ENCODE data around the gene ALDH1A2.
"Not testable (repeated sequence)": the region's sequence is repeated elsewhere in the genome, so short reads cannot be mapped to it uniquely, and the experiment has no call there.

The ALDH1A2 gene

GRCh38 chr15:58042006-58042405 is 23.5 kb downstream of the ALDH1A2 start:
- DNase-seq (ENCODE audit: low read depth in 3 of 3), result no peak

- DNase-seq (ENCODE audit: low read depth in 3 of 3), result no peak
These were observed 25.4 kb downstream of the ALDH1A2 start for GRCh38 chr15:58040150-58040549.

- DNase-seq (ENCODE audit: low read depth in 3 of 3), result no peak
These were observed 26.2 kb downstream of the ALDH1A2 start for GRCh38 chr15:58039079-58040035.

GRCh38 chr15:58038426-58039078 is 27.0 kb downstream of the ALDH1A2 start:
- no peak for DNase-seq (ENCODE audit: low read depth in 3 of 3)

- DNase-seq (ENCODE audit: low read depth in 3 of 3), result no peak
These were observed 27.7 kb downstream of the ALDH1A2 start for GRCh38 chr15:58037723-58038301.

- no peak for DNase-seq (ENCODE audit: low read depth in 3 of 3)
These were observed 28.9 kb downstream of the ALDH1A2 start for GRCh38 chr15:58036579-58036978.

GRCh38 chr15:58028392-58028791 is 37.1 kb downstream of the ALDH1A2 start:
- not testable (repeated sequence) for DNase-seq (ENCODE audit: low read depth in 3 of 3)

- DNase-seq (ENCODE audit: low read depth in 3 of 3), result no peak
These were observed 39.0 kb downstream of the ALDH1A2 start for GRCh38 chr15:58026552-58026951.

- no peak for DNase-seq (ENCODE audit: low read depth in 3 of 3)
These were observed 39.5 kb downstream of the ALDH1A2 start for GRCh38 chr15:58026051-58026450.

GRCh38 chr15:58021332-58022230 is 43.9 kb downstream of the ALDH1A2 start:
- DNase-seq (ENCODE audit: low read depth in 3 of 3), result no peak

GRCh38 chr15:58019503-58020376 is 45.8 kb downstream of the ALDH1A2 start:
- no peak for DNase-seq (ENCODE audit: low read depth in 3 of 3)

- DNase-seq (ENCODE audit: low read depth in 3 of 3), result no peak
These were observed 47.6 kb downstream of the ALDH1A2 start for GRCh38 chr15:58017869-58018268.

GRCh38 chr15:58016581-58017175 is 48.8 kb downstream of the ALDH1A2 start:
- no peak for DNase-seq (ENCODE audit: low read depth in 3 of 3)

GRCh38 chr15:58015565-58015964 is 49.9 kb downstream of the ALDH1A2 start:
- no peak for DNase-seq (ENCODE audit: low read depth in 3 of 3)

GRCh38 chr15:58014470-58014869 is 51.0 kb downstream of the ALDH1A2 start:
- no peak for DNase-seq (ENCODE audit: low read depth in 3 of 3)

- DNase-seq (ENCODE audit: low read depth in 3 of 3), result no peak
These were observed 51.5 kb downstream of the ALDH1A2 start for GRCh38 chr15:58014040-58014439.

- no peak for DNase-seq (ENCODE audit: low read depth in 3 of 3)
These were observed 54.5 kb downstream of the ALDH1A2 start for GRCh38 chr15:58010983-58011382.

- DNase-seq (ENCODE audit: low read depth in 3 of 3), result no peak
These were observed 61.7 kb downstream of the ALDH1A2 start for GRCh38 chr15:58003810-58004209.

GRCh38 chr15:58002338-58003126 is 63.0 kb downstream of the ALDH1A2 start:
- DNase-seq (ENCODE audit: low read depth in 3 of 3), result no peak

Measured in stimulated activated CD4-positive, alpha-beta T cell treated with anti-CD3 and anti-CD28 coated beads, TNF-alpha, amount 100 ng/mL, for 4 hours (primary cell).